GM21576 (cell line): Measurements from ENCODE around the gene ABCG4.

Experiments used
- ATAC-seq: cut with Tn5 transposase; IDR thresholded peaks from one replicate; pipeline ENCODE4 v1.9.1; 2021; ENCODE audit warnings: mild to moderate bottlenecking, moderate library complexity; ENCODE audit not compliant: unreplicated experiment

ABCG4 gene

GRCh38 chr11:119205080-119205479 is 56.2 kb downstream of the ABCG4 start:
- no peak for ATAC-seq

- ATAC-seq, result peak; percentile 73
Measured at GRCh38 chr11:119205574-119206510, 57.0 kb downstream of the ABCG4 start, which contains the start of gene CBL. Gene CBL (plus strand): TSS chr11:119206339. CDS start chr11:119206418, 79 bp downstream.

- ATAC-seq, result no peak
Measured at GRCh38 chr11:119206511-119207414, 57.9 kb downstream of the ABCG4 start.

- ATAC-seq, result no peak
Measured at GRCh38 chr11:119207415-119207960, 58.6 kb downstream of the ABCG4 start.

- ATAC-seq, result no peak
Measured at GRCh38 chr11:119209186-119209585, 60.3 kb downstream of the ABCG4 start.

- ATAC-seq, result no peak
Measured at GRCh38 chr11:119210050-119210449, 61.2 kb downstream of the ABCG4 start.
